DMS 273 (cell line): ENCODE measurements around the gene CASP9.
"Not testable (repeated sequence)": the region's sequence is repeated elsewhere in the genome, so short reads cannot be mapped to it uniquely, and the experiment has no call there.

Experiments used
- DNase-seq: peaks from one replicate; lab custom pipeline; 2025; ENCODE audit not compliant: unreplicated experiment; lab: John Stamatoyannopoulos, UW

CASP9 gene

GRCh38 chr1:15526021-15526489 is 2.0 kb upstream of the CASP9 start:
- no peak for DNase-seq

GRCh38 chr1:15525050-15526020 is 1.3 kb upstream of the CASP9 start:
- peak; percentile 64 for DNase-seq

GRCh38 chr1:15524283-15525049 is 451 bp upstream of the CASP9 start:
- peak; percentile 99 for DNase-seq

- DNase-seq, result peak; percentile 89
Observed at GRCh38 chr1:15523104-15524020, 653 bp downstream of the CASP9 start.

- no peak for DNase-seq
Observed at GRCh38 chr1:15522551-15522950, 1.5 kb downstream of the CASP9 start.

- DNase-seq, result not testable (repeated sequence)
Observed at GRCh38 chr1:15521206-15521906, 2.7 kb downstream of the CASP9 start.

GRCh38 chr1:15519625-15520024 is 4.4 kb downstream of the CASP9 start:
- no peak for DNase-seq

GRCh38 chr1:15515022-15515663 is 8.9 kb downstream of the CASP9 start:
- DNase-seq, result no peak

GRCh38 chr1:15514557-15514956 is 9.5 kb downstream of the CASP9 start:
- not testable (repeated sequence) for DNase-seq

GRCh38 chr1:15513919-15514318 is 10.1 kb downstream of the CASP9 start:
- DNase-seq, result no peak

- DNase-seq, result no peak
Observed at GRCh38 chr1:15513192-15513591, 10.8 kb downstream of the CASP9 start.

- no peak for DNase-seq
Observed at GRCh38 chr1:15510611-15511405, 13.2 kb downstream of the CASP9 start.

- DNase-seq, result no peak
Observed at GRCh38 chr1:15509586-15509985, 14.4 kb downstream of the CASP9 start.

GRCh38 chr1:15508700-15509487 is 15.1 kb downstream of the CASP9 start:
- no peak for DNase-seq

GRCh38 chr1:15507278-15507677 is 16.7 kb downstream of the CASP9 start:
- no peak for DNase-seq

GRCh38 chr1:15506831-15507230 is 17.2 kb downstream of the CASP9 start:
- DNase-seq, result no peak

GRCh38 chr1:15504436-15504835 is 19.6 kb downstream of the CASP9 start:
- peak; percentile 59 for DNase-seq
